Keratinocyte (primary cell): ENCODE results near the gene KIFC1. TPM values are rescaled to one million over a fixed set of nuclear protein-coding genes. Genes with fewer than 3 reads are reported as not detected.
"Not testable (repeated sequence)": the region's sequence is repeated elsewhere in the genome, so short reads cannot be mapped to it uniquely, and the experiment has no call there.

Source experiments
- DNase-seq: peaks from one replicate; pipeline ENCODE4 v3.0.0-alpha.2; 2011; ENCODE audit warnings: low read depth, missing footprints, low spot score
- FAIRE-seq: peaks from 2 replicates; lab custom pipeline; 2011; peaks lifted over from hg19 to GRCh38; lab: Jason Lieb, UNC
- H2AFZ ChIP-seq: 2 replicates; pipeline ENCODE4 v1.6.0; 2012; ENCODE audit warnings: low read length, control low read depth, inconsistent platforms; ENCODE audit not compliant: control insufficient read depth
- H3K27ac ChIP-seq: 2 replicates; pipeline ENCODE4 v1.5.1; 2011; ENCODE audit warnings: low read length; ENCODE audit not compliant: control insufficient read depth, insufficient read depth
- H3K27me3 ChIP-seq: 3 replicates; pipeline ENCODE4 v1.6.0; 2011; ENCODE audit warnings: low read length; ENCODE audit not compliant: control insufficient read depth, insufficient read depth; ENCODE audit errors: extremely low read depth
- H3K36me3 ChIP-seq, 2 experiments: 2 replicates in 1 of 2; 3 replicates in 1 of 2; pipeline ENCODE4 v1.5.1; 2011; ENCODE audit warnings: low read length in 2 of 2, mild to moderate bottlenecking in 1 of 2; ENCODE audit not compliant: control insufficient read depth in 2 of 2, insufficient read depth in 2 of 2; ENCODE audit errors: extremely low read depth in 1 of 2
- H3K4me1 ChIP-seq: 3 replicates; pipeline ENCODE4 v1.5.1; 2011; ENCODE audit warnings: low read length; ENCODE audit not compliant: control insufficient read depth, insufficient read depth; ENCODE audit errors: extremely low read depth
- H3K4me2 ChIP-seq: 3 replicates; pipeline ENCODE4 v1.6.0; 2011; ENCODE audit warnings: low read depth, low read length; ENCODE audit not compliant: control insufficient read depth, insufficient read depth; ENCODE audit errors: extremely low read depth
- H3K4me3 ChIP-seq, 3 experiments: fragments of 200-600 bp in 1 of 3; sonication (generic) in 1 of 3; 2 replicates in 2 of 3; 3 replicates in 1 of 3; pipeline ENCODE4 v1.5.1; 2011 to 2016; ENCODE audit warnings: low read length in 3 of 3, mild to moderate bottlenecking in 3 of 3, control low read depth in 2 of 3, inconsistent platforms in 1 of 3, low read depth in 1 of 3, mixed read lengths in 1 of 3, mixed run types in 1 of 3, moderate library complexity in 1 of 3; ENCODE audit not compliant: control insufficient read depth in 2 of 3, insufficient read depth in 2 of 3; ENCODE audit errors: extremely low read depth in 1 of 3
- H3K79me2 ChIP-seq: 2 replicates; pipeline ENCODE4 v1.6.0; 2012; ENCODE audit warnings: low read length; ENCODE audit not compliant: control insufficient read depth, insufficient read depth
- H3K9ac ChIP-seq: 3 replicates; pipeline ENCODE4 v1.6.0; 2011; ENCODE audit warnings: low read length; ENCODE audit not compliant: control insufficient read depth, insufficient read depth; ENCODE audit errors: extremely low read depth
- H3K9me1 ChIP-seq: 3 replicates; pipeline ENCODE4 v1.6.0; 2011; ENCODE audit warnings: low read length; ENCODE audit not compliant: control insufficient read depth, insufficient read depth; ENCODE audit errors: extremely low read depth
- H3K9me3 ChIP-seq: 2 replicates; pipeline ENCODE4 v1.5.1; 2012; ENCODE audit warnings: low read depth, low read length; ENCODE audit not compliant: control insufficient read depth
- H4K20me1 ChIP-seq: 3 replicates; pipeline ENCODE4 v1.6.0; 2011; ENCODE audit warnings: low read length; ENCODE audit not compliant: control insufficient read depth, insufficient read depth; ENCODE audit errors: extremely low read depth
- EZH2 ChIP-seq: IDR thresholded peaks from one replicate; pipeline ENCODE4 v1.6.1; 2012; ENCODE audit warnings: inconsistent platforms, mild to moderate bottlenecking, low read length, moderate library complexity
- dilution Hi-C: fragments of 300-500 bp; cut with MboI; formaldehyde crosslinking; loops from one replicate; pipeline ENCODE4 v1.7.0; 2020; ENCODE audit warnings: low sequenced_read_pairs; ENCODE audit not compliant: extremely low pct_ligation_motif_present
- polyA plus RNA-seq, 5 experiments: library from polyadenylated mRNA; depleted of rRNA in 3 of 5; stranded (reverse) in 3 of 5; stranded (forward) in 1 of 5; unstranded in 1 of 5; fragments of >200 nt; gene quantifications; 1 replicate in 1 of 5; 2 replicates in 3 of 5; 3 replicates in 1 of 5; pipeline versions ENCODE4 v1.2.1 to v1.2.3, GENCODE V29; 2011 to 2012; ENCODE audit warnings: missing spikeins in 2 of 5, low read depth in 1 of 5, low replicate concordance in 1 of 5
- TF ChIP-seq, protein P1 (sequence below), 3 experiments: IDR thresholded peaks in 1 of 3; conservative IDR thresholded peaks in 1 of 3; optimal IDR thresholded peaks in 1 of 3; 2 replicates in 2 of 3; 3 replicates in 1 of 3; pipeline versions ENCODE3 to v1.5.1; 2011; ENCODE audit warnings: low read length in 3 of 3, mild to moderate bottlenecking in 3 of 3, moderate library complexity in 2 of 3, control low read depth in 1 of 3, inconsistent platforms in 1 of 3; ENCODE audit not compliant: insufficient read depth in 2 of 3; ENCODE audit errors: extremely low read depth in 1 of 3

Gene KIFC1
- polyA plus RNA-seq, 1 donor (not counting 4 experiments of a cell fraction or from before 2014, with no cell fraction given): 20.0 TPM

DNA sequence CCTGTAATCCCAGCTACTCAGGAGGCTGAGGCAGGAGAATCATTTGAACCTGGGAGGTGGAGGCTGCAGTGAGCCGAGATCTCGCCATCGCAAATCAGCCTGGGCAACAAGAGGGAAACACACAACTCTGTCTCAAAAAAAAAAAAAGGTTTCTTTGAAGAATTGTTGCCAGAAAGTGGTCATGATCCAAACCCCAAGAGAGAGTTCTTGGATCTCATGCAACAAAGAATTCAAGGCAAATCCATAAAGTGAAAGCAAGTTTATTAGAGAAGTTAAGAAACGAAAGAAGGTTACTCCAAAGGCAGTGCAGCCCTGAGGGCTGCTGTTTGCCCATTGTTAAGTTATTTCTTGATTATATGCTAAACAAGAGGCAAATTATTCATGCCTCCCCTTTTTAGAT, 14.5 kb upstream of the KIFC1 start:
- Histone ChIP-seq H3K9me1 (no peaks in the 10 kb centered on the region), H3K4me3 (no peak overlapping the region), H4K20me1 (no peaks in the 10 kb centered on the region), H3K36me3 (no peaks in the 10 kb centered on the region), H2AFZ (no peak overlapping the region), H3K79me2 (no peaks in the 10 kb centered on the region), H3K27me3 (no peaks in the 10 kb centered on the region), H3K27ac (no peak overlapping the region), H3K9ac (no peak overlapping the region), H3K4me1 (peaks cover 26% of the 10 kb centered on the region), H3K4me2 (no peak overlapping the region), H3K9me3 (no peaks in the 10 kb centered on the region)
- FAIRE-seq (no peak), DNase-seq (no peak)
- no peak for TF ChIP-seq EZH2
- TF ChIP-seq, protein P1, sequence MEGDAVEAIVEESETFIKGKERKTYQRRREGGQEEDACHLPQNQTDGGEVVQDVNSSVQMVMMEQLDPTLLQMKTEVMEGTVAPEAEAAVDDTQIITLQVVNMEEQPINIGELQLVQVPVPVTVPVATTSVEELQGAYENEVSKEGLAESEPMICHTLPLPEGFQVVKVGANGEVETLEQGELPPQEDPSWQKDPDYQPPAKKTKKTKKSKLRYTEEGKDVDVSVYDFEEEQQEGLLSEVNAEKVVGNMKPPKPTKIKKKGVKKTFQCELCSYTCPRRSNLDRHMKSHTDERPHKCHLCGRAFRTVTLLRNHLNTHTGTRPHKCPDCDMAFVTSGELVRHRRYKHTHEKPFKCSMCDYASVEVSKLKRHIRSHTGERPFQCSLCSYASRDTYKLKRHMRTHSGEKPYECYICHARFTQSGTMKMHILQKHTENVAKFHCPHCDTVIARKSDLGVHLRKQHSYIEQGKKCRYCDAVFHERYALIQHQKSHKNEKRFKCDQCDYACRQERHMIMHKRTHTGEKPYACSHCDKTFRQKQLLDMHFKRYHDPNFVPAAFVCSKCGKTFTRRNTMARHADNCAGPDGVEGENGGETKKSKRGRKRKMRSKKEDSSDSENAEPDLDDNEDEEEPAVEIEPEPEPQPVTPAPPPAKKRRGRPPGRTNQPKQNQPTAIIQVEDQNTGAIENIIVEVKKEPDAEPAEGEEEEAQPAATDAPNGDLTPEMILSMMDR (optimal IDR thresholded peaks at IDR 0.05 in 1 of 3, IDR thresholded peaks at IDR 0.05 in 1 of 3, conservative IDR thresholded peaks at IDR 0.05 in 1 of 3; ENCODE audit: extremely low read depth in 1 of 3, insufficient read depth in 2 of 3, low read length in 3 of 3): no peak
- dilution Hi-C loops: no loop called here

DNA sequence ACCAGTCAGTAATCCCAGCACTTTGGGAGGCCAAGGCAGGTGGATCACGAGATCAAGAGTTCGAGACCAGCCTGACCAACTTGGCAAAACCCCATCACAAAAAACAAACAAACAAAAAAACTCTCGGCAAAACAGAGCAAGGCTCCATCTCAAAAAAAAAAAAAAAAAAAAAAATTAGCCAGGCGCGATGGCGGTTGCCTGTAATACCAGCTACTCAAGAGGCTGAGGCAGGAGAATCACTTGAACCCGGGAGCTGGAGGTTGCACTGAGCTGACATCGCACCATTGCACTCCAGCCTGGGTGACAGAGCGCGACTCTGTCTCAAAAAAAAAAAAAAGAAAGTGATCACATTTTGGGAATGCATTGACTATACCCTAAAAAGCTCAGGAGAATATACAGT, 12.4 kb upstream of the KIFC1 start:
- H4K20me1 ChIP-seq, dilution Hi-C loops, H3K9me1 ChIP-seq, H2AFZ ChIP-seq, H3K9me3 ChIP-seq, H3K9ac ChIP-seq, FAIRE-seq, DNase-seq, H3K27me3 ChIP-seq, H3K4me3 ChIP-seq, H3K27ac ChIP-seq, H3K36me3 ChIP-seq, H3K79me2 ChIP-seq, H3K4me2 ChIP-seq: not testable (repeated sequence)
- H3K4me1 ChIP-seq: peaks cover 22% of the 10 kb centered on the region

DNA sequence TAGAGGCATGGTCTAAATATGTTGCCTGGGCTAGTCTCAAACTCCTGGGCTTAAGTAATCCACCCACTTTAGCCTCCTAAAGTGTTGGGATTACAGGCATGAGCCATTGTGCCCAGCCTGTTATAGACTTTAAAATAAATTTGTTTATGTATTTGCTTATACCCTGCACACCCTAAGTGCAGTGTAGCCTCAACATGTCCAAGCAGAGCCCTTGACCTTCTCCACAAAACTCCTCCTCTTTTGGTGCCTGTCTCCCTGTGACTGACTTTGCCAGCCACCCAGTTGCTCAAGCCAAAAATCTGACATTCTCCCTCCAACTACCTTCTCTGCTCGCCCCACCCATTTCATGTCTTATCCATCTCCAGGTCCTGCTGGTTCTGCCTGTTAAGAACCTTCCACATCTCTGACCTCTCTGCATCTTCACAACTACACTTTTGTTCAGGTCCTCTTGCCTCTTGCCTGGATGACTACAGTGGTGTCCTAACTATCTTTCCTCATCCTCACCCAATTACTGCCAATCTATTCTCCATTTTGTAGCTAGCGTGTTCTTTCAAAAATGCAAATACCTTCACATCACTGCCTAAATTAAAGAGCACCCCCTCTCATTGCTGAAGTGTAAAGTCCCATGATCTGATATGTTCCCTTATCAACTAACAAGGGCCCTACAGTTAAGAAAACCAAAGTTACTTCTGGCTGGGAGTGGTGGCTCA, 11.2 kb upstream of the KIFC1 start:
- no peak overlapping the region for H3K27ac ChIP-seq
- H3K4me2 ChIP-seq: no peak overlapping the region
- H3K9me1 ChIP-seq: no peaks in the 10 kb centered on the region
- no peaks in the 10 kb centered on the region for H3K27me3 ChIP-seq
- no peaks in the 10 kb centered on the region for H4K20me1 ChIP-seq
- dilution Hi-C loops: no loop called here
- H3K36me3 ChIP-seq: no peaks in the 10 kb centered on the region
- FAIRE-seq: no peak
- H2AFZ ChIP-seq: no peak overlapping the region
- no peaks in the 10 kb centered on the region for H3K79me2 ChIP-seq
- no peak for TF ChIP-seq EZH2
- TF ChIP-seq, protein P1 (optimal IDR thresholded peaks at IDR 0.05 in 1 of 3, IDR thresholded peaks at IDR 0.05 in 1 of 3, conservative IDR thresholded peaks at IDR 0.05 in 1 of 3; ENCODE audit: extremely low read depth in 1 of 3, insufficient read depth in 2 of 3, low read length in 3 of 3): no peak
- H3K4me1 ChIP-seq: peaks cover 10% of the 10 kb centered on the region
- no peak overlapping the region for H3K4me3 ChIP-seq
- no peaks in the 10 kb centered on the region for H3K9me3 ChIP-seq
- DNase-seq: no peak
- no peak overlapping the region for H3K9ac ChIP-seq
